Gastrocnemius medialis (tissue), 4 donors: Measurements from ENCODE around the gene CBY1. TPM values are rescaled to one million over a fixed set of nuclear protein-coding genes. Genes with fewer than 3 reads are reported as not detected.
"Not testable (repeated sequence)": the region's sequence is repeated elsewhere in the genome, so short reads cannot be mapped to it uniquely, and the experiment has no call there.

ENCODE experiments used
- ATAC-seq, 2 donors: fragments of 150-250 bp; one replicate each; pipeline ENCODE4 v1.9.1; 2016
- DNase-seq, 2 donors: peaks; one replicate each; pipeline ENCODE4 v3.0.0-alpha.2; 2019
- H3K27ac ChIP-seq, 4 donors: fragments of 200-600 bp; sonication (generic); 1 replicate in 1 of 4; 2 replicates in 3 of 4; pipeline ENCODE4 v1.5.1; 2016 to 2018; ENCODE audit warnings: mild to moderate bottlenecking in 2 of 4, moderate library complexity in 1 of 4
- H3K27me3 ChIP-seq, 3 donors: fragments of 200-600 bp; sonication (generic) in 2 of 3; 1 replicate in 1 of 3; 2 replicates in 2 of 3; pipeline versions ENCODE4 v1.5.1 to v1.6.0; 2016 to 2019; ENCODE audit warnings: mild to moderate bottlenecking in 1 of 3, moderate library complexity in 1 of 3
- H3K36me3 ChIP-seq, 2 donors: fragments of 200-600 bp; sonication (generic) in 1 of 2; one replicate each; pipeline ENCODE4 v1.5.1; 2017 to 2018
- H3K4me1 ChIP-seq, 2 donors: fragments of 200-600 bp; sonication (generic) in 1 of 2; one replicate each; pipeline ENCODE4 v1.5.1; 2016 to 2017; ENCODE audit warnings: mild to moderate bottlenecking in 2 of 2
- H3K4me3 ChIP-seq, 4 donors: fragments of 200-600 bp; sonication (generic) in 3 of 4; 1 replicate in 1 of 4; 2 replicates in 3 of 4; pipeline ENCODE4 v1.5.1; 2016 to 2019; ENCODE audit warnings: mild to moderate bottlenecking in 2 of 4
- H3K9me3 ChIP-seq, 3 donors: fragments of 200-600 bp; sonication (generic) in 2 of 3; 1 replicate in 1 of 3; 2 replicates in 2 of 3; pipeline ENCODE4 v1.5.1; 2016 to 2019
- POLR2A ChIP-seq, 2 donors: fragments of 450-650 bp; IDR thresholded peaks; one replicate each; pipeline ENCODE4 v1.6.1; 2017; ENCODE audit warnings: antibody characterized with exemption in 2 of 2, mild to moderate bottlenecking in 2 of 2, moderate library complexity in 2 of 2
- in situ Hi-C, 4 donors: fragments of 200-750 bp; cut with MboI; loops; one replicate each; pipeline versions ENCODE4 v1.15.0 to v1.8.0; 2017; ENCODE audit warnings: low sequenced_read_pairs in 4 of 4
- intact Hi-C: fragments of 100-400 bp; cut with DNase I; formaldehyde crosslinking; loops from one replicate; pipeline ENCODE4 v1.15.1; 2023; ENCODE audit warnings: low total_unique reads
- total RNA-seq, 4 donors: library from RNA; depleted of rRNA; stranded (reverse); fragments of >200 nt; gene quantifications; one replicate each; pipeline versions ENCODE4 v1.1.0 to v1.2.3, GENCODE V29; 2016
- TF ChIP-seq, protein P1 (sequence below), 5 experiments: fragments of 450-650 bp in 3 of 5; fragments of 200-600 bp in 2 of 5; sonication (generic) in 2 of 5; IDR thresholded peaks in 4 of 5; conservative IDR thresholded peaks in 1 of 5; 1 replicate in 4 of 5; 2 replicates in 1 of 5; pipeline ENCODE4 v1.5.1; 2016 to 2019; ENCODE audit warnings: antibody characterized with exemption in 5 of 5, mild to moderate bottlenecking in 3 of 5, moderate library complexity in 3 of 5

CBY1 gene
- total RNA-seq, 4 donors from 2014 or later: 8.0 to 15.7 (median 12.6) TPM

DNA sequence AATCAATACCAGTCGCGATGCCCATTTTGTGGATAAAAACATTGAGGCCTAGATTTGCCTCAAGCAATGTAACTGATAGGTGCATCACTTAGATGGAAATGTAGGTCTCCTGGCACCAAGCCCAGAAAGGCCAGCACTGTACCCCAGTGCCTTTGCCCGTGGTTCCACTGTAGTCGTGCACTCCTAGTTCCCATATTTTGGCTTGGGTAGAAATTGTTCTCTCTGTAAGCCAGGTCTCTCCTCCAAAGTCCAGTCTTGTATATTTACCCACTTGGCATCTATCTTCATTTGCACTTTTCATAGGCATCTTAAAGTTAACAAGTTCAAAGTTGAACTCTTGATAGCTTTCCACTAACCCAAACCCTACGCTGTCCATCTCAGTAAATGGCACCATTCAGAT lies 44.9 kb upstream of the CBY1 start:
- H3K27ac ChIP-seq: no peak overlapping the region
- in situ Hi-C loops: no loop called here
- H3K4me3 ChIP-seq: no peak overlapping the region
- no peaks in the 10 kb centered on the region for H3K9me3 ChIP-seq
- H3K36me3 ChIP-seq: no peaks in the 10 kb centered on the region
- intact Hi-C loops: no loop called here
- ATAC-seq: no peak
- no peaks in the 10 kb centered on the region for H3K27me3 ChIP-seq
- peaks cover 13 to 17% of the 10 kb centered on the region in 2 donors for H3K4me1 ChIP-seq
- DNase-seq: no peak
- TF ChIP-seq POLR2A (IDR thresholded peaks at IDR 0.05): no peak
- TF ChIP-seq, protein P1, sequence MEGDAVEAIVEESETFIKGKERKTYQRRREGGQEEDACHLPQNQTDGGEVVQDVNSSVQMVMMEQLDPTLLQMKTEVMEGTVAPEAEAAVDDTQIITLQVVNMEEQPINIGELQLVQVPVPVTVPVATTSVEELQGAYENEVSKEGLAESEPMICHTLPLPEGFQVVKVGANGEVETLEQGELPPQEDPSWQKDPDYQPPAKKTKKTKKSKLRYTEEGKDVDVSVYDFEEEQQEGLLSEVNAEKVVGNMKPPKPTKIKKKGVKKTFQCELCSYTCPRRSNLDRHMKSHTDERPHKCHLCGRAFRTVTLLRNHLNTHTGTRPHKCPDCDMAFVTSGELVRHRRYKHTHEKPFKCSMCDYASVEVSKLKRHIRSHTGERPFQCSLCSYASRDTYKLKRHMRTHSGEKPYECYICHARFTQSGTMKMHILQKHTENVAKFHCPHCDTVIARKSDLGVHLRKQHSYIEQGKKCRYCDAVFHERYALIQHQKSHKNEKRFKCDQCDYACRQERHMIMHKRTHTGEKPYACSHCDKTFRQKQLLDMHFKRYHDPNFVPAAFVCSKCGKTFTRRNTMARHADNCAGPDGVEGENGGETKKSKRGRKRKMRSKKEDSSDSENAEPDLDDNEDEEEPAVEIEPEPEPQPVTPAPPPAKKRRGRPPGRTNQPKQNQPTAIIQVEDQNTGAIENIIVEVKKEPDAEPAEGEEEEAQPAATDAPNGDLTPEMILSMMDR (IDR thresholded peaks at IDR 0.05 in 4 of 5, conservative IDR thresholded peaks at IDR 0.05 in 1 of 5): no peak

DNA sequence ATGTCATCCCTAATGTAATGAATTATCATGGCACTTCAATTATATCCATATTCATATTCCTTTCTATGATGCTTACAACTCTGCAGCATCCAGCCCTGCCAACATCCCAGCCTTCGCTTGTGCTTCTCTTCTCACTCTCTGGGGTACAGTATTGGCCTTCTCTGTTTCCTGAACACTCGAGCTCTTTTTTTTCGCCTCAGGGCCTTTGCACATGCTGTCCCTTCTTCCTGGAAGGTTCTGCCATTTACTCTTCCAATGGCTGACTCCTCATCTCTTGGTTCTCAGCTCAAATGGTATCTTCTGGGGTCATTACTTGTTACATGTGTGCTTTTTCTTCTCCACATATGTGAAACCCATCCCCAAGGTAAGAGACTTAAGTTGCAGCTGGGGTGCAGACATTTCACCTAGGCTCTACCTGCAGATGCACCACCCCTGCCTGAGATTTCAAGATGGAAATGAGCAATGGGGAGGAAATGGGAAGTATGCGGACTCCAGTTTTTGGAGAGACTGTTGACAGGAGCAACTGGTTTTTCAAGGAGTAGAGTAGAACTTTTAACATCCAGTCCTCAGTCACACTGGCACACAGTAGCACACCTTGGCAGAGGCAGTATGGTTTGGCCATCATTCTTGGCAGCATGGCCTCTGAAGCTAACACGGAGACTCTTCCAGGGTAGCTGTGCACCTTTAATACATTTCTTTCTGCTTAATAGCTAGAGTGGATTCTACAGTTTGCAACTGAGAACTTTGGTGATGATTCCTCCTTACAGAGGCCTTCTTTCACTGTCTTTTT lies 44.0 kb upstream of the CBY1 start:
- peak in 1 of 2 donors; percentile 53 for ATAC-seq
- intact Hi-C loops: no loop called here

DNA sequence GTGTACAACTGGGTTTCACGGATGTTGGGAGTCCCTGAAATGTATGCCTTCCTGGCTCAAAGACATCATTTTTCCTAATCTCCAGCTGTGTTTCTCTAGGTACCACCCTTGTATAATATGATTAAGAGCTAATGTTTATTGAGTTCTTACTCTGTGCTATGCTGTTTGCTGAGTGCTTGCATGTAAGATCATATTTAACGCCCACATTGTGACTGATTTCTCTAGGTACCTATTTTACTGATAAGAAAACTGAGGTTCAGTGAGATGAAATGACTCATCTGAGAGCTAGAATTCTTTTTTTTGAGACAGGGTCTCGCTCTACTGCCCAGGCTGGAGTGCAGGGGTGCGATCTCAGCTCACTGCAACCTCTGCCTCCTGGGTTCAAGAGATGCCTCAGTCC lies 42.9 kb upstream of the CBY1 start:
- intact Hi-C loops: no loop called here

More for the DNA sequence above, 44.0 kb upstream of the CBY1 start:
- DNase-seq: peak in 1 of 2 donors; percentile 14
- H3K4me3 ChIP-seq: no peak overlapping the region
- H3K27ac ChIP-seq: no peak overlapping the region
- H3K27me3 ChIP-seq: no peaks in the 10 kb centered on the region
- no peaks in the 10 kb centered on the region for H3K36me3 ChIP-seq
- H3K9me3 ChIP-seq: no peaks in the 10 kb centered on the region
- TF ChIP-seq POLR2A (IDR thresholded peaks at IDR 0.05): no peak
- TF ChIP-seq, protein P1 (IDR thresholded peaks at IDR 0.05 in 4 of 5, conservative IDR thresholded peaks at IDR 0.05 in 1 of 5): no peak
- in situ Hi-C loops: no loop called here
- H3K4me1 ChIP-seq: peaks cover 10 to 11% of the 10 kb centered on the region in 2 donors

DNA sequence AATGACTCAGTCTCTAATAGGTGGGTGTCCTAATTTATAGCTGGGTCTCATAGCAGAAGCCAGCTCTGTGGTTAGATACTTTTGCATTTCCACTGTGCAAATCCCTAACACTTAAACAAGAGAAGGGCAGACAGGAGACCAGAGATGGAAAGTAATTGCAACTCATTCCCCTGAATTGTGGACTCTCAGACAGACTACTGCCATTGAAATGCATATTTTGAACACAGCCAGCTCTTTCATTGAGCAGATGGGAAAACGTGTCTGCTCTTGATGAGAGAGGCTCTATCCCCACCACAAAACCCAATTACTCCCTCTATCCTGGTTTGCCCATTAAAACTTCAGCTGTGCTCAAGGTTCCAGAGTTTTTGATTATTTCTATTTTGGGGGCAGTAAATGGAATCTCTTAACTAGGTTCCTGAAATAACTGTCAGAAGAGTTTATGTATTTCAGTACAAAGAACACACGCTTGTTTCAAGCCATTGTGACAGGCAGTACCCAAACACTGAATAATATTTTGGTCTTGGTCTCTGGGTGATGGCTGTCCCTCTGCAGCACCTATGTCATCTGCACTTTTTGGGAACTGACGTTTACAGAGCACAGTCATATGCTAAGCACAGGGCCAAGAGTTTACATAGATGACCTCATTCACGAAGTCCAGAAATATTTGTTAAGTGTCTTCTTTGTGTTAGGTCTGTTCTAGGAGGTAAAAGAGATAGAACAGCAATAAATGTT lies 41.9 kb upstream of the CBY1 start:
- intact Hi-C loops (no loop called here), in situ Hi-C loops (no loop called here)
- ATAC-seq: peak; percentile 64 to 65
- H3K27ac ChIP-seq: peak overlapping the region in 3 of 4 donors; percentile 37 to 55 (median 45)
- TF ChIP-seq, protein P1 (IDR thresholded peaks at IDR 0.05 in 4 of 5, conservative IDR thresholded peaks at IDR 0.05 in 1 of 5): no peak
- no peak for TF ChIP-seq POLR2A (IDR thresholded peaks at IDR 0.05)
- no peak for DNase-seq
- H3K27me3 ChIP-seq: no peaks in the 10 kb centered on the region
- peaks cover 10 to 11% of the 10 kb centered on the region in 2 donors for H3K4me1 ChIP-seq
- no peaks in the 10 kb centered on the region for H3K9me3 ChIP-seq
- H3K36me3 ChIP-seq: no peaks in the 10 kb centered on the region
- H3K4me3 ChIP-seq: no peak overlapping the region

More for the DNA sequence above, 42.9 kb upstream of the CBY1 start:
- ATAC-seq (no peak), DNase-seq (no peak)
- peak overlapping the region in 1 of 4 donors; percentile 41 for H3K27ac ChIP-seq
- no peaks in the 10 kb centered on the region for H3K27me3 ChIP-seq
- in situ Hi-C loops: no loop called here
- no peak for TF ChIP-seq POLR2A (IDR thresholded peaks at IDR 0.05)
- TF ChIP-seq, protein P1 (IDR thresholded peaks at IDR 0.05 in 4 of 5, conservative IDR thresholded peaks at IDR 0.05 in 1 of 5): no peak
- H3K9me3 ChIP-seq: no peaks in the 10 kb centered on the region
- H3K4me1 ChIP-seq: peaks cover 10 to 11% of the 10 kb centered on the region in 2 donors
- H3K4me3 ChIP-seq: no peak overlapping the region
- H3K36me3 ChIP-seq: no peaks in the 10 kb centered on the region

DNA sequence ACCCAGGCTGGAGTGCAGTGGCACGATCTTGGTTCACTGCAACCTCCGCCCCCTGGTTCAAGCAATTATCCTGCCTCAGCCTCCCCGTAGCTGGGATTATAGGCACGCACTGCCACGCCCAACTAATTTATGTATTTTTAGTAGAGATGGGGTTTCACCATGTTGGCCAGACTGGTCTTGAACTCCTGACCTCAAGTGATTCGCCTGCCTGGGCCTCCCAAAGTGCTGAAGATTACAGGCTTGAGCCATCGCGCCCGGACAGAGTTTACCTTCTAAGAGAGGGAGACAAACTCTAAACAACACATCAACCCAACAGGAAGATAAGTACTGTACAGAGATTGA lies 41.4 kb upstream of the CBY1 start:
- H3K36me3 ChIP-seq, in situ Hi-C loops, DNase-seq, H3K4me3 ChIP-seq, intact Hi-C loops, H3K27me3 ChIP-seq, ATAC-seq, H3K9me3 ChIP-seq: not testable (repeated sequence)
- peak overlapping the region in 2 of 4 donors; percentile 37 to 45 for H3K27ac ChIP-seq
- peaks cover 10 to 11% of the 10 kb centered on the region in 2 donors for H3K4me1 ChIP-seq
